GM13977 (cell line): Measurements from ENCODE around the gene NNMT.

Experiments used
- DNase-seq: peaks from one replicate; pipeline ENCODE4 v3.0.0; 2012; ENCODE audit warnings: low spot score
- CTCF ChIP-seq: IDR thresholded peaks from 2 replicates; pipeline ENCODE4 v1.5.1; 2012; ENCODE audit warnings: mild to moderate bottlenecking, control low read depth; ENCODE audit not compliant: insufficient read depth; ENCODE audit errors: extremely low read depth, missing control alignments
- in situ Hi-C: fragments of 300-500 bp; cut with MboI; formaldehyde crosslinking; loops from one replicate; pipeline ENCODE4 v1.12.0; 2022; ENCODE audit warnings: low sequenced_read_pairs, low pct_unique_long_range_greater_than_20kb, mixed read lengths, inconsistent platforms; ENCODE audit not compliant: unreplicated experiment

The NNMT gene

GRCh38 chr11:114281388-114281956 lies 14.7 kb upstream of the NNMT start:
- in situ Hi-C loops = no loop called here

GRCh38 chr11:114282488-114282887 lies 13.7 kb upstream of the NNMT start:
- DNase-seq = no peak
- no peak for TF ChIP-seq CTCF
- in situ Hi-C loops = no loop called here

More at GRCh38 chr11:114281388-114281956, 14.7 kb upstream of the NNMT start:
- no peak for DNase-seq
- TF ChIP-seq CTCF = no peak

- TF ChIP-seq CTCF = no peak
- in situ Hi-C loops = no loop called here
- no peak for DNase-seq
Observed at GRCh38 chr11:114283422-114283821, 12.8 kb upstream of the NNMT start.

- in situ Hi-C loops = no loop called here
- DNase-seq = no peak
- TF ChIP-seq CTCF = no peak
Observed at GRCh38 chr11:114284021-114284420, 12.2 kb upstream of the NNMT start.

- in situ Hi-C loops = no loop called here
Observed at GRCh38 chr11:114284914-114285313, 11.3 kb upstream of the NNMT start.

GRCh38 chr11:114285599-114285998 lies 10.6 kb upstream of the NNMT start:
- TF ChIP-seq CTCF = no peak
- in situ Hi-C loops = no loop called here
- DNase-seq = no peak

More at GRCh38 chr11:114284914-114285313, 11.3 kb upstream of the NNMT start:
- no peak for TF ChIP-seq CTCF
- no peak for DNase-seq
